BE2C (cell line): ENCODE results near the gene NR2F2.

Source experiments
- DNase-seq: peaks from one replicate; pipeline ENCODE4 v3.0.0-alpha.2; 2020
- H3K27me3 ChIP-seq: fragments of 250-450 bp; sonication (Bioruptor Pico); 2 replicates; pipeline ENCODE4 v1.5.1; 2020; ENCODE audit warnings: mild to moderate bottlenecking
- H3K36me3 ChIP-seq: fragments of 250-450 bp; sonication (Bioruptor Pico); 2 replicates; pipeline ENCODE4 v1.5.1; 2020; ENCODE audit warnings: mild to moderate bottlenecking
- H3K4me1 ChIP-seq: fragments of 250-450 bp; sonication (Bioruptor Pico); 2 replicates; pipeline ENCODE4 v1.5.1; 2020
- H3K4me3 ChIP-seq: 2 replicates; pipeline ENCODE4 v1.5.1; 2011; ENCODE audit warnings: low read depth, low read length
- H3K9me3 ChIP-seq: fragments of 250-450 bp; sonication (Bioruptor Pico); 2 replicates; pipeline ENCODE4 v1.5.1; 2020
- TF ChIP-seq, protein P1 (sequence below): IDR thresholded peaks from 2 replicates; pipeline ENCODE4 v1.5.1; 2012; ENCODE audit warnings: mild to moderate bottlenecking, low read depth, low read length

Gene NR2F2

DNA sequence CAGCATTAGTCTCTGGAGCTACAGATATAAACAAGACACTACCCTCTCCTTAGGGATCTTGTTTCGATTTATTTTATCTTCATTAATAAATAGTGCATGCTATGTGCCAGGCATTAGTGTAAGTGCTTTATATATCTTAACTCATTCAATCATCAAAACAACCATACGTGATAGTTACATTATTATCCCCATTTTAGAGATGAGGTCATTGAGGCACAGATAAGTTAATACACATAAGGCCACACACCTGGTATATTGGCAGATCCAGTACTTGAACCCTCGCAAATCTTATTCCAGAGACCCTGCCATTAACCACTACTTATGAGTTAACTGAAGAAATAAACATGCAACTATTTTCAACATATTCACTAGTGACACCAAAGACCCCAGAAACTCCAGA is 25.7 kb upstream of the NR2F2 start:
- Histone ChIP-seq H3K9me3 (no peaks in the 10 kb centered on the region), H3K27me3 (peaks cover 29% of the 10 kb centered on the region), H3K4me3 (no peak overlapping the region), H3K4me1 (no peaks in the 10 kb centered on the region), H3K36me3 (no peaks in the 10 kb centered on the region)
- TF ChIP-seq, protein P1, sequence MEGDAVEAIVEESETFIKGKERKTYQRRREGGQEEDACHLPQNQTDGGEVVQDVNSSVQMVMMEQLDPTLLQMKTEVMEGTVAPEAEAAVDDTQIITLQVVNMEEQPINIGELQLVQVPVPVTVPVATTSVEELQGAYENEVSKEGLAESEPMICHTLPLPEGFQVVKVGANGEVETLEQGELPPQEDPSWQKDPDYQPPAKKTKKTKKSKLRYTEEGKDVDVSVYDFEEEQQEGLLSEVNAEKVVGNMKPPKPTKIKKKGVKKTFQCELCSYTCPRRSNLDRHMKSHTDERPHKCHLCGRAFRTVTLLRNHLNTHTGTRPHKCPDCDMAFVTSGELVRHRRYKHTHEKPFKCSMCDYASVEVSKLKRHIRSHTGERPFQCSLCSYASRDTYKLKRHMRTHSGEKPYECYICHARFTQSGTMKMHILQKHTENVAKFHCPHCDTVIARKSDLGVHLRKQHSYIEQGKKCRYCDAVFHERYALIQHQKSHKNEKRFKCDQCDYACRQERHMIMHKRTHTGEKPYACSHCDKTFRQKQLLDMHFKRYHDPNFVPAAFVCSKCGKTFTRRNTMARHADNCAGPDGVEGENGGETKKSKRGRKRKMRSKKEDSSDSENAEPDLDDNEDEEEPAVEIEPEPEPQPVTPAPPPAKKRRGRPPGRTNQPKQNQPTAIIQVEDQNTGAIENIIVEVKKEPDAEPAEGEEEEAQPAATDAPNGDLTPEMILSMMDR = no peak
- no peak for DNase-seq

DNA sequence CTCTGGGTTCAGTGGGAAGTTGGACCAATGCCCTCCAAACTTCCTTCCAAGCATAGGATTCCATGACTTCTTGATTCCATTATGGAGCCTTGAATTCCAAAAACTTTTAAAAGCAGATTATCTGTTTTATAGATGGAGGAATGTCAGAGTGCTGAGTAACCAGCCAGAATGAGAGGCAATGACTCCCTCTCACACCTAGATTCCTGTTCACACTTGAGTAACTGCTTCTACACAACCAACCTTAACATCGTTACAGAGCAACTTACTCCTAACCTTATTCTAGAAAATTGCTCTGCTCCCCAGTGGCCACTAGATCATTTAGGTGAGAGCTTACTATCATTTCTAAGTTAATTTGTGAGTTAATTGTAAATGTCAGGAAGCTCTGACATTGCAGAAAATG is 24.2 kb upstream of the NR2F2 start:
- TF ChIP-seq, protein P1 = no peak
- H3K4me3 ChIP-seq = no peak overlapping the region
- H3K36me3 ChIP-seq = no peaks in the 10 kb centered on the region
- H3K27me3 ChIP-seq = peaks cover 35% of the 10 kb centered on the region
- H3K4me1 ChIP-seq = no peaks in the 10 kb centered on the region
- no peaks in the 10 kb centered on the region for H3K9me3 ChIP-seq
- DNase-seq = no peak

DNA sequence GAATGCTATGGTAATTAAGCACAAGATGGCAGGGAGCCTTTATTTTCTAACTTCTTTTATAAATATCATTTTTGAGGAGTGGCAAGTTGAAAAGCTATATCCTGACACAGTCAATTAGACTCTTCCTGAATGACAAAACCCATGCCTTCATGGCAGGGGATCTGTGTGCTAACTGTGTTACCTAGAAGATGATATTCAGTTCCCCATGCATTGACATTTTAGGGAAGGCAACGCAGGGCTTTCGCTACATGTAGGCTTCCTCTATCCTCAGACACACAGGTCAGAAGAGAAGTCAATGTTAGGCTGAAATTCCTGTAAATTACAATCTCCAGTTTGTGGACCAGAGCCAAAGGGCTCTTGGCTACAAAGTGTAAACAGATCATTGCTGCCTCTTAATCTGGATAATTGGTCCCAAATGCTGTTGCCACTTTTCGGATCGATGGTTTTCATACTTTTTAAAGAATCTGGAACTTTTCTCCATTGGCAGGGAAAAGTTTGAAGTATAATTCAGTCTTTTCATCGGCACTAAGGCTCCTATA is 22.6 kb upstream of the NR2F2 start:
- TF ChIP-seq, protein P1 = no peak
- H3K4me1 ChIP-seq = no peaks in the 10 kb centered on the region
- H3K9me3 ChIP-seq = no peaks in the 10 kb centered on the region
- H3K36me3 ChIP-seq = no peaks in the 10 kb centered on the region
- no peak for DNase-seq
- no peak overlapping the region for H3K4me3 ChIP-seq
- H3K27me3 ChIP-seq = peaks cover 37% of the 10 kb centered on the region

DNA sequence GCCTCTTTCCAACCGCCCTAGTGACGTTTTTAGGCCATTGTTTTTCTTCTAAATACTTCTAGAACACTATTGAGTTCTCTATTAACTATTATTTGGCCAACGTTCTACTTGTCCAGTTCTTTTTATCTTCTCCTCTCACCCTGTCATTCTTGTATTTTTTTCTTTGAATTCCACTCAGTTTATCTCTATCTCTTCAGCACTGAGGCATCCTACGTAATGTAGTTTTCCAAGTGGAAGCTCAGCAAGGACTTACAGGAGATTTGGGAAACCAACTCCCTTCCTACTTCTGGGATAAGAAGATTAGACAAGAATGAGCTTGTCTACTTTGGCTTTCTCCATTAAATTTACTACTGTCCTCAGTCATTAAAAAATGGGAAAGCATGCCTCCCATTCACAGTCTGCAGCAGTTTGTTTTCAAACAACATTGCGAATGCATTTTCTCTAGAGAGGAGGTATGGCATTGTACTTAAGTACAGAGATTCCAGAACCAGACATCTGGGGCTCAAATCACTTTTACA is 21.3 kb upstream of the NR2F2 start:
- H3K4me3 ChIP-seq = no peak overlapping the region
- TF ChIP-seq, protein P1 = no peak
- H3K27me3 ChIP-seq = peaks cover 32% of the 10 kb centered on the region

DNA sequence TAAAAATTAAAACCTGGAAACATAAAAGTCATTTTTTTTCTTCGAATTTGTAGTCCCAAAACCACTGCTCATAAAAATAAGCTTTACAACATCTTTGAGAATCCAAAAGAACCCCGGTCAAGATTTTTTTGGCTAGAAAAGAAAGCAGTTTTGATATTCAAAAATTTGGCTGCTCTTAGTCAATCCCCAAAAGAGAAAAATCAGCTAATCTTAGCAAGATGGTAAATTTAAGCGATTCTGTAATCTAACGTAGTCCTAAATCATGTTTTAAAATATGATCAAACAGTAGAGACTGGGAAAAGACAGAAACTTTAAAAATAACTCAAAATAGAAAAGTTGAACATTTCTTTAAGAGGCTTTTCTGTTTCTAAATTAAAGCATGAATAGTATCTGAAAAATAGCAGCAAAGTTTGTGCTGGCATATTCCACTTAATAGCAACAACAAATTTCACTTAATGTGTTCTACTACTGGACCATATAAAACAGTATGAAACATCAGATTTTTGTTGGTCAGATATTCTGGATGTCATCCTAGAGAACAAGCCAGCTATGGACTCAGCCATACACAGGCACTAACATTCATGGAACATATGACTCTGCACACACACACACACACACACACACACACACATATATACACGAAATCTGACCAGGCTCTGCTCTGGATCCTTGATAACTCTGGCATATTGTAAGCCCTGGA is 19.1 kb upstream of the NR2F2 start:
- Histone ChIP-seq H3K4me3 (no peak overlapping the region), H3K36me3 (no peaks in the 10 kb centered on the region), H3K9me3 (no peaks in the 10 kb centered on the region), H3K27me3 (peaks cover 54% of the 10 kb centered on the region), H3K4me1 (no peaks in the 10 kb centered on the region)
- no peak for DNase-seq
- TF ChIP-seq, protein P1 = no peak

More for the DNA sequence above, 21.3 kb upstream of the NR2F2 start:
- H3K9me3 ChIP-seq = no peaks in the 10 kb centered on the region
- DNase-seq = no peak
- H3K4me1 ChIP-seq = no peaks in the 10 kb centered on the region
- no peaks in the 10 kb centered on the region for H3K36me3 ChIP-seq

DNA sequence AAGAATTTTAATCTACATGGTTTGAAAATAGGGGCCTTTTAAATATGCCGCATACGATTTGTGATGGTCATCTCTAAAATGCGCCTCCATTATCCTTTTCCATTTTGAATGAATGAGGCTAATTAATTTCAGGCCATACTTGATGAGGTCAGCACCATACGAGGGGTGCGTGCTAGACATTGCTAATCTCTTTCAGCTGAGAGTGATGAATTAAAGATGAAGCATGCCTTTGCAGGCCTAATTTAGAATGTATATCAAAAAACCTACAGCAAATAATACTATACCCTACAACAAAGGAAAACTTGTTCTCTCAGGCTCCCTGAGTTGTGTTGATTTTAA is 18.6 kb upstream of the NR2F2 start:
- Histone ChIP-seq H3K36me3 (no peaks in the 10 kb centered on the region), H3K9me3 (no peaks in the 10 kb centered on the region), H3K4me1 (no peaks in the 10 kb centered on the region), H3K27me3 (peaks cover 57% of the 10 kb centered on the region), H3K4me3 (no peak overlapping the region)
- DNase-seq = no peak
- TF ChIP-seq, protein P1 = no peak
